Measurements from ENCODE around the gene RABGAP1.

DNA sequence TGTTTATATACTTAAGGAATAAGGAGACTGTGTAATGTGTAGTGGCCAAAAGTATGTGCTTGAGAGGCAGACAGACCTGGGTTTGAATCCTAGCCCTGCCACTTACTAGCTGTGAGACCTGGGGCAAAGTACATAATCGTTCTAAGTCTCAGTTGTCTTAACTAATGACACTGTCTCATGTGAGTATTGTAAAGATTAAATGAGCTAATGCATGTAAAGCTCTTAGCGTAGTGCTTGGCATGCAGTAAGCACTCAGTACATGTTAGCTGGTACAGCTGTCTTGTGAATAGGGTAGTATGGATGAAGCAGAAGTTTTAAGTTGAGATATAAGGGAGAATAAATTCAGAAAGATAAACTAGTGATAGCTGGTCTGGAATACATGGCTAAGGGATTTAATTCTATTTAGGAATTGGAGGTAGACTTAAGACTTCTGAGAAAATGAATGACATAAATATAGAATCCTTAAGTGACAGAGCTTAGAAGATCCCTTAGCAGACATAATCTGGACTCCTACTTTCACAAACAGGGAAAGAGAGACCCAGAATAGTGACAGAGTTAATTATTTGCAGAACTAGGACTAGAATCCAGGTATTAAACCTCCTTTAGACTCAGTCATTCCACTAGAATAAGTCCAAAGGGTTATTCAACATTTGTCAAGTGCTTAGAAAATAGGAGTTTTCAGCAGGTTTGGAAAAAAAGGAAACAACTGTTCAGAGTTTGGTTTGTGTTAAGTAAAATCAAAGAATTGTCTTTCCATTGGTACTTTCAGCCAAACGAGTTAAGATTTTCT is 105.8 kb downstream of the RABGAP1 start:
- no peak for TF ChIP-seq EZH2phosphoT487 (IDR thresholded peaks at IDR 0.05; ENCODE audit: borderline replicate concordance, low read depth, low read length)
- TF ChIP-seq, protein P1, sequence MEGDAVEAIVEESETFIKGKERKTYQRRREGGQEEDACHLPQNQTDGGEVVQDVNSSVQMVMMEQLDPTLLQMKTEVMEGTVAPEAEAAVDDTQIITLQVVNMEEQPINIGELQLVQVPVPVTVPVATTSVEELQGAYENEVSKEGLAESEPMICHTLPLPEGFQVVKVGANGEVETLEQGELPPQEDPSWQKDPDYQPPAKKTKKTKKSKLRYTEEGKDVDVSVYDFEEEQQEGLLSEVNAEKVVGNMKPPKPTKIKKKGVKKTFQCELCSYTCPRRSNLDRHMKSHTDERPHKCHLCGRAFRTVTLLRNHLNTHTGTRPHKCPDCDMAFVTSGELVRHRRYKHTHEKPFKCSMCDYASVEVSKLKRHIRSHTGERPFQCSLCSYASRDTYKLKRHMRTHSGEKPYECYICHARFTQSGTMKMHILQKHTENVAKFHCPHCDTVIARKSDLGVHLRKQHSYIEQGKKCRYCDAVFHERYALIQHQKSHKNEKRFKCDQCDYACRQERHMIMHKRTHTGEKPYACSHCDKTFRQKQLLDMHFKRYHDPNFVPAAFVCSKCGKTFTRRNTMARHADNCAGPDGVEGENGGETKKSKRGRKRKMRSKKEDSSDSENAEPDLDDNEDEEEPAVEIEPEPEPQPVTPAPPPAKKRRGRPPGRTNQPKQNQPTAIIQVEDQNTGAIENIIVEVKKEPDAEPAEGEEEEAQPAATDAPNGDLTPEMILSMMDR (conservative IDR thresholded peaks at IDR 0.05; ENCODE audit: low read length) = no peak
